Left lobe of liver (tissue), 2 donors: Measurements from ENCODE around the gene TLN1. TPM values are rescaled to one million over a fixed set of nuclear protein-coding genes. Genes with fewer than 3 reads are reported as not detected.

Source experiments
- ATAC-seq: fragments of 200-7000 bp; cut with Tn5 transposase; one replicate; pipeline ENCODE4 v1.9.1; 2020; ENCODE audit warnings: mild to moderate bottlenecking, moderate library complexity
- DNase-seq: peaks from one replicate; pipeline ENCODE4 v3.0.0-alpha.2; 2020; ENCODE audit warnings: low spot score
- total RNA-seq: library from RNA; stranded (reverse); gene quantifications from one replicate; pipeline ENCODE4 v1.2.1, GENCODE V29; 2021
- donor health status: DM: no; HTN: no; CAD: no; lungs with moderate emphysema.
- donor health status: DM: no; HTN: yes; CAD: no.

Gene TLN1
- total RNA-seq, 1 donor from 2014 or later, result 107 TPM

DNA sequence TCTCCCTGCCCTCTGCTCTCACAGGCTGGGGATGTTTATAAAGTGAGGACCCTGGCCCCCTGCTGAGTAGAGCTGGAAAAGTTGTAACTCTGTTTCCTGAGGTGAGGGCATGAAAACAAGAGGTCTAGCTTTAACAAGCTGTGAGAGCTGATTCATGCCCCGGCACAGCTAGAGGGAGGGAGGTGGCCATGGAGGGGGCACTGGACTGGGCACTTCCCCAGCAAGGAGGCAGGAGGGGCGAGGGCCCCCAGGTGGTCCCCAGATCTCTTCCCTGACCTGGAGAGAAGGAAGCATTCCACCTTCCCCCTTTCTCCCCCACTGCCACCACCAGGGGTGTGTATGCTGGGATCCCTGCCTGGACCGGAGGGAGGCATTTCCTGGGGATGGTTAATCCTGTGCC is 22.3 kb upstream of the TLN1 start, which contains the start of gene MSMP:
Gene MSMP (minus strand): TSS at position 13 of the 400 bp plus-strand sequence. CDS start 147 bp downstream, outside the sequence.
- no peak for ATAC-seq
- no peak for DNase-seq

DNA sequence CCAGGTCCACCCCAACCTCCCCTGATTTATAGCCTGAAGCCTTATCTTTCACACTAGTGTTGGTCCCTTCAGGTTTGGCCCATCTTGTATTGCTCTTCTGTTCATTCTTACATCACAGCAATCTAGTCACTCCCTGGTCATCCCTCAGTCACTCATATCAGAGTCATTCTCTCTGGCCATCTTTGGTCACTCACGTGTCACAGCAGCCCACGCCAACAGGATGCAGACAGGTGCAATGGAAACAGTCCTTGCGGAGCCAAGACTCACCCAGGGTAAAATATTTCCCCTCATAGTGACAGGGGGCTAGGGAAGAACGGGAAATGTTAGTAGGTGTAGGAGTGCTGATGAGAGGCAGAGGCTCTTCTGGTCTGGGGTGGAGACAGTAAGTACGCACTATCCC is 21.5 kb upstream of the TLN1 start:
- no peak for ATAC-seq
- no peak for DNase-seq

DNA sequence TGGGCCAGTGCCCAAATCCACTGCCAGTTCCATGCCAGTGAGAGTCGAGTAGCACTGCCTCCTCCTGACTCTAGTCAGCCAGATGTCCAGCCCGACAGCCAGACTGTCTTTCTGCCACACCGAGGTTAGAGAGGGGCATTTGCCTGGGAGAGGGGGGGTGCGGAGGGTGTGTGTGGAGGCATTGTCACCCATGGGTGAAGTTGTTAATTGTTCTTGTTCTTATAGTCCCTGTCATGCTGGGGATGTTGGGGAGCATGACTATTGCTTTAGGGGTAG is 18.2 kb upstream of the TLN1 start:
- no peak for DNase-seq
- ATAC-seq, result no peak

DNA sequence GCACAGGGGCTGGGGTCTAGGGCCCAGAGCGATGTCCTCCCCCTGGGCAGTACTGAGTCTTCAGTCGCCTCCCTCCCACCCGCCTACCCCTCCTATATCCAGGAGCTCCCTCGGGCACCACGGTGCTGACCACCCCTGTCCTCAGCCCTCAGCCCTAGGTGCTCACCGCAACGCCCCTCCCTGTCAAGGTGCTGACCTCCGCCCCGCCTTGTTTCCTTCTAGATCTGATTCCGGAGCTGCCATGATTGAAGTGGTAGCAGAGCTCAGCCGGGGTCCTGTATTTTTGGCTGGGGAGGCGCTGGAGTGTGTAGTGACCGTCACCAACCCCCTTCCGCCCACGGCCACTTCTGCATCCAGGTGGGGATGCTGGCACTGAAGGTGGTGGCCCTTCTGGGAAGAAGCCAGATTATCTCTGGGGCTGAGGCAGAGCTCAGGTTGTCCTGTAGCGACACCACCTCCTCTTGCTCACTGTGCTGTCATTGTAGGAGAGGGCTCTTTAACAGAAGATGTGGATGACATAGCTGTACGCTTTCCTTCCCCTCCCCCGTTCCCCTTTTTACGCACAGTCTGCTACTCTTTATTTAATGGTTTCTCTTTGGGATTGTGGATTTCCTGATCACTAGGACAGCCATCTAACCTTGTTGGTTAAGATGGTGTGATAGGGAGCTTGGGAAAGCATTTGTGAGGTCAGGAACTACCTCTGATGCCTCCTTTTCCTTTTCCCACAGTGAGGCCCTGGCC is 17.7 kb upstream of the TLN1 start:
- ATAC-seq (peak; percentile 18), DNase-seq (no peak)

- ATAC-seq (peak; percentile 90), DNase-seq (peak; percentile 92)
These were observed 17.0 kb upstream of the TLN1 start, which contains the start of the genes GBA2 and RGP1 for GRCh38 chr9:35748858-35749514. Gene GBA2 (minus strand): TSS chr9:35749228. CDS start chr9:35748704, 524 bp downstream. Gene RGP1 (plus strand): TSS chr9:35749287. CDS start chr9:35749756, 469 bp downstream.

DNA sequence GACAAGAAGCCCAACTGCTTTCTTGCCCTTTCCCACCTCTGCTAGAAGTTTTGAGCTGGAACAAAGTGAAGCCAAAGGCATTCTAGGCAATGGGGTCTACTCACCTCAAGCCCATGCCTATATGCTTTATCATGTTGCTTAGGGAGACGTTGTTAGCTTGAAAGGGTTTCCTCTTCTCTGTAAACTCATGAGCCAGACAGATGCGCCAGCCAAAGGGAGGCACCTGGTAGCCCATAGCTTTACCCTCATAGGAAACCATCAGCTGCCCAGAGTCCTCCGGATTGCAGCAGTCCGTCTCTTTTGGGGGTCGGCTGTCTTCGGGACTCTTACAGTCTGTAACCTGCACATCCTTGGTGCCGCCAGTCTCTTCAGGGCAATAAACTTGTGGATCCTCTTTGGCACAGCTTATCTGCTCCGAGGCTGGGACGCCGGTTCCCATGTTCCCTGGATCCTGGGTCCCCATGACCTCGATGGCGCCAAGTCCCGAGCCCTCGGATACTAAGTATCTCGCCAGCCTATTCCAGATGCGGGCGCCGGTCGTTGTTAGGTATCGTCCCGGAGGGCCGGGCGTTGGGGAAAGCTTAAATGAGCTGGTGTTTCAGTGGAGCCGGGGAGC is 16.4 kb upstream of the TLN1 start:
- DNase-seq (no peak), ATAC-seq (no peak)

DNA sequence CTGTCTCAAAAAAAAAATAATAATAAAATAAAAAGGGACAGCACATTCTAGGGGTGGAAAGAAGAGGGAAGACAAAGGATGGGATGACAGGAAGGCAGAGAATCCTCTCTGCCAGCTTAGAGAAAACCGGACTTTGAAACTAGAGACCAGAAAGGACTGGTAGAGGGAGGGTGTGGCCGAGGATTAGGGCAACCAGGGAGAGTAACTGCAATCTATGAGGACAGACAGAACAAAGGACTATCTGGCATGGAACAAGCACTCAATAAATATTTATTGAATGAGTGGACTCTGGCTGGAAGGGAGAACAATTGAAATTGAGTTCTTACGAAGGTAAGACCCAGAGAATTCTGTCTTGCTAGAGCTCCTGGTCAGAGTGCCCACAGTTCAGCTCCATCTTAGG is 14.6 kb upstream of the TLN1 start:
- DNase-seq (peak; percentile 66), ATAC-seq (peak; percentile 45)

- DNase-seq (no peak), ATAC-seq (no peak)
These were observed 13.6 kb upstream of the TLN1 start for GRCh38 chr9:35745569-35745968.

DNA sequence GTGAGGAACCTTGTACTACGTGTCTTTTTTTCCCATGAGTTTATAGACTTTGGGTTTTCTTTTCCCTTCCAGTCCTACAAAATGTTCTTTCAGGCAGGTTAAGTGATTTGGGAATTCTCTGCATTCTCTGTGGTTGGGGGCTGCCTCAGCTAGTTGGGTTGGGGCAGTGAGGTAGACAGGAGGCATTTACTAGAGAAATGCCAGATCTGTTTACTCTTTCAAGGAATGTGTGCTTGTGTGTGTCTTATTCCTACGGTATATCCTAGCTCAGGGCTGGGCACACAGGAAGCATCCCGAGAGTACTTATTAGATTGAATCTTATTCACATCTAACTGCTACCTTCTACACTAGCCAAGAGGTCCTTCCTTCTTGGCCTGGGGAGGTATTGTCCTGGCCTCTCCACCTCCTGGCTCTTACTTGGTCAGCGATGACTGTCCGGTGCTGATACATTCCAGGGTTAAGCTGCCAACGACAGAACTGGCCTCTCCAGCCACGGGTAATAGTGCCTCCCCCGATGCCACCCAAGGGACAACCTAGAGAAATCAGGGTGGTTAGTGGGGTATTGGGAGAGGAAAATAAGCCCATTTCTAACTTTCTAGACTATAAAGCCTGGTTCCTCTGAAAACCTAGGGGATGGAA is 12.0 kb upstream of the TLN1 start:
- peak; percentile 36 for DNase-seq
- ATAC-seq, result no peak

- ATAC-seq (no peak), DNase-seq (no peak)
These were observed 11.5 kb upstream of the TLN1 start for GRCh38 chr9:35743452-35743851.

- no peak for ATAC-seq
- DNase-seq, result peak; percentile 33
These were observed 9.7 kb upstream of the TLN1 start for GRCh38 chr9:35741740-35742139.

GRCh38 chr9:35740243-35740642 is 8.2 kb upstream of the TLN1 start:
- ATAC-seq, result no peak
- DNase-seq, result no peak

DNA sequence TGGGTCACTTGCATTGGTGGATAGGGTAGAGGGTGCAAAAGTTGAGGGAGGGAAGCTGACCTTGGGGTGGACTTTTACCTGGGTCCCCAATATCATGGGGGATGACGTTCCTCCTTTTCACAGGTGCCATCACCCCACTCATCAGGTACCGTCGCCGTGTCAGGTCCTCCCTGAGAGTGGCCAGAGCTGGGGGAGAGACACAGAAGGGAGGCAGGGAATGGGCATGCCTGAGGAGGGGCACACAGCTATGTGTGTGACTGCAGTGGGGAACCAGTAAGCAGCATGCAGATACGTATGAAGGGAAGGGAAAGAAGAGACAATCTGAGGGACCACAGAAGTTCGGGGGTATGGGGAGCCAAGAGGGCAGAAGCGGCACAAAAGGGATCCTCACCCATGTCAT is 6.9 kb upstream of the TLN1 start:
- no peak for DNase-seq
- ATAC-seq, result no peak

DNA sequence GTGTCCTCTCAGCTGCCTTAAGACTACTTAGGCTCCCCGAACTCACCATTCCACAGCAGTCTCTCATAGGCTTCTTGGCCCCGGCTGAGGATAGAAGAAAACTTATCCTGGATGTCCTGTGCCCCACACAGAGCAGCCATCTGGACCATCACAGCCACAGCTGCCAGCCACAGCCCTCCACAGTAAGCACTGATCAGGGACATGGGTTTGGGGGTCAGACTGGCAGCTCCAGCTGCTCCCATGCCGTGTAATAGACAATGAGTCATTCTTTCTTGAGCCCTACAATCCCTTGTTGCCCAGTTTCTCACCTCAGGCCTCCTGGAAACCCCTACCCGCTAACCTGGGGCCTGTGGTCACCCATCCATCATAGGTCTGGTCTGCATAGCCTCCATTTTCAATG is 6.2 kb upstream of the TLN1 start:
- DNase-seq, result no peak
- ATAC-seq, result no peak

- ATAC-seq (no peak), DNase-seq (no peak)
These were observed 5.1 kb upstream of the TLN1 start for GRCh38 chr9:35737143-35737542.

GRCh38 chr9:35736201-35736633 is 4.2 kb upstream of the TLN1 start:
- ATAC-seq (peak; percentile 19), DNase-seq (peak; percentile 59)

DNA sequence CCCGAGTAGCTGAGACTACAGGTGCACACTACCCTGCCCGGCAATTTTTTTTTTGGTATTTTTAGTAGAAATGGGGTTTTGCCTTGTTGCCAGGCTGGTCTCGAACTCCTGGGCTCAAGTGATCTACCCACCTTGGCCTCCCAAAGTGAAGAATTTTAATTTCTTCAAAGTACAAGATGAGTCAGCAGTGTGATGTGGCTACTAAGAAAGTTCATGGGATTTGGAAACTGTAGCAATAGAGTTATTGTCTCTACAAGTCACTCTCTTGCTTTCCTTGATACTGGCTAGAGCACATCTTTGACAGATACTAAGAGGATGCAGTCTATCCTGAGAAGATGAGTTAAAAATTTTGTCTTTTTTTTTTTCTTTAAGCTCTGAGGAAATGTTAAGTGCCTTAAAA is 2.1 kb upstream of the TLN1 start:
- ATAC-seq, result no peak
- DNase-seq, result no peak

- DNase-seq, result no peak
- ATAC-seq, result peak; percentile 0
These were observed 976 bp upstream of the TLN1 start for GRCh38 chr9:35732800-35733541.

- ATAC-seq (peak; percentile 14), DNase-seq (no peak)
These were observed 395 bp downstream of the TLN1 start for GRCh38 chr9:35731415-35732184.

GRCh38 chr9:35730486-35730854 is 1.5 kb downstream of the TLN1 start:
- no peak for DNase-seq
- ATAC-seq, result no peak
